GM12878 (cell line): Measurements from ENCODE around the gene MARF1. TPM values are rescaled to one million over a fixed set of nuclear protein-coding genes. Genes with fewer than 3 reads are reported as not detected.

Experiments used
- ATAC-seq: fragments of 200-7000 bp; cut with Tn5 transposase; 3 replicates; pipeline ENCODE4 v1.9.1; 2020; ENCODE audit warnings: mild to moderate bottlenecking, moderate library complexity
- BruUV-seq: library from RNA; stranded (reverse); fragments of 400-500 nt; replicated peaks from 2 replicates; lab custom pipeline; 2021; lab: Mats Ljungman, UMichigan
- CTCF ChIA-PET: fragments of 300-600 bp; sonication (Branson Sonifier 250); formaldehyde crosslinking; extraction: SDS; loops from one replicate; lab custom pipeline; 2021; ENCODE audit warnings: inconsistent platforms; lab: Yijun Ruan, JAX
- POLR2A ChIA-PET: fragments of 350-600 bp; formaldehyde crosslinking; extraction: SDS; loops from one replicate; lab custom pipeline; 2021; ENCODE audit warnings: inconsistent platforms; lab: Charles Lee
- RAD21 ChIA-PET: fragments of 300-600 bp; sonication (Branson Sonifier 250); formaldehyde crosslinking; loops from one replicate; lab custom pipeline; 2023; ENCODE audit warnings: antibody characterized with exemption; ENCODE audit not compliant: unreplicated experiment; lab: Charles Lee
- SMC1A ChIA-PET: fragments of 300-600 bp; sonication (Branson Sonifier 250); formaldehyde crosslinking; loops from one replicate; lab custom pipeline; 2023; ENCODE audit not compliant: unreplicated experiment, uncharacterized antibody; lab: Charles Lee
- DNase-seq: peaks from one replicate; pipeline ENCODE4 v3.0.0-alpha.2; 2011; ENCODE audit warnings: low read depth, low spot score
- FAIRE-seq: peaks from 3 replicates; lab custom pipeline; 2011; peaks lifted over from hg19 to GRCh38; lab: Jason Lieb, UNC
- H2AFZ ChIP-seq: 2 replicates; pipeline ENCODE4 v1.6.0; 2011; ENCODE audit warnings: low read depth, low read length, control low read depth; ENCODE audit not compliant: control insufficient read depth
- H3K27ac ChIP-seq: 2 replicates; pipeline ENCODE4 v1.5.1; 2011; ENCODE audit warnings: control low read depth; ENCODE audit not compliant: control insufficient read depth, insufficient read depth
- H3K27me3 ChIP-seq, 2 experiments: replicated peaks in 1 of 2; 2 replicates each; pipeline versions ENCODE4 v1.6.0 to v1.6.1; 2011; ENCODE audit warnings: low read length in 1 of 2; ENCODE audit not compliant: control insufficient read depth in 2 of 2, insufficient read depth in 2 of 2
- H3K36me3 ChIP-seq, 2 experiments: 2 replicates each; pipeline ENCODE4 v1.5.1; 2011; ENCODE audit warnings: low read length in 1 of 2; ENCODE audit not compliant: control insufficient read depth in 2 of 2, insufficient read depth in 2 of 2
- H3K4me1 ChIP-seq: 2 replicates; pipeline ENCODE4 v1.6.1; 2011; ENCODE audit warnings: mild to moderate bottlenecking, low read length, moderate library complexity, mixed read lengths; ENCODE audit not compliant: control insufficient read depth, insufficient read depth
- H3K4me2 ChIP-seq: 2 replicates; pipeline ENCODE4 v1.6.0; 2011; ENCODE audit warnings: control low read depth; ENCODE audit not compliant: control insufficient read depth, insufficient read depth
- H3K4me3 ChIP-seq: fragments of 200-600 bp; sonication (generic); 2 replicates; pipeline ENCODE4 v1.5.1; 2016
- H3K79me2 ChIP-seq: 2 replicates; pipeline ENCODE4 v1.6.0; 2011; ENCODE audit warnings: low read length; ENCODE audit not compliant: control insufficient read depth, insufficient read depth
- H3K9ac ChIP-seq: 2 replicates; pipeline ENCODE4 v1.8.0; 2011; ENCODE audit warnings: low read length, control low read depth, mixed read lengths; ENCODE audit not compliant: control insufficient read depth, insufficient read depth
- H3K9me3 ChIP-seq: replicated peaks from 3 replicates; pipeline ENCODE4 v1.5.1; 2011; ENCODE audit warnings: mild to moderate bottlenecking, low read length; ENCODE audit not compliant: control insufficient read depth, insufficient read depth
- H4K20me1 ChIP-seq: 2 replicates; pipeline ENCODE4 v1.6.0; 2011; ENCODE audit not compliant: control insufficient read depth, insufficient read depth
- TCF3 ChIP-seq: IDR thresholded peaks from 2 replicates; pipeline ENCODE4 v1.6.1; 2012; ENCODE audit warnings: low read depth, mild to moderate bottlenecking, low read length, borderline replicate concordance; ENCODE audit not compliant: insufficient read depth
- ZNF384 ChIP-seq: IDR thresholded peaks from 2 replicates; pipeline ENCODE4 v1.6.1; 2012; ENCODE audit warnings: low read depth, mild to moderate bottlenecking, low read length, improper control_type of control experiment, borderline replicate concordance
- WGBS: methylation state at CpG from one replicate; pipeline ENCODE4 v1.1.6; 2016; ENCODE audit warnings: low lambda C conversion rate; ENCODE audit not compliant: insufficient replicate concordance, insufficient coverage; ENCODE audit errors: missing lambda C conversion rate; 5-methylcytosine and 5-hydroxymethylcytosine counted together
- in situ Hi-C: fragments of 300-500 bp; cut with MboI; formaldehyde crosslinking; loops from 9 replicates; pipeline ENCODE4 v1.14.3; 2018; ENCODE audit warnings: mixed read lengths
- intact Hi-C: fragments of 100-400 bp; cut with micrococcal nuclease; formaldehyde crosslinking; loops from one replicate; pipeline ENCODE4 v1.14.2; 2022; ENCODE audit not compliant: unreplicated experiment
- polyA plus RNA-seq, 11 experiments: library from polyadenylated mRNA; depleted of rRNA in 4 of 11; unstranded in 6 of 11; stranded (reverse) in 5 of 11; fragments of >200 nt; fragmentation: Nextera tagmentation in 4 of 11; fragmentation: Illumina TruSeq in 1 of 11; extraction: Ambion mirVana in 4 of 11; extraction: Trizol in 1 of 11; gene quantifications; 1 replicate in 1 of 11; 2 replicates in 10 of 11; pipeline versions ENCODE4 v1.2.1 to v1.2.3, GENCODE V29; 2011 to 2016; ENCODE audit warnings: inconsistent platforms in 2 of 11, missing spikeins in 2 of 11, low read depth in 1 of 11
- total RNA-seq, 4 experiments: library from RNA; depleted of rRNA in 3 of 4; stranded (reverse); fragments of >200 nt in 3 of 4; fragmentation: Illumina TruSeq in 1 of 4; extraction: Trizol in 1 of 4; gene quantifications; 2 replicates each; pipeline versions ENCODE4 v1.2.1 to v1.2.3, GENCODE V29; 2013 to 2021
- TF ChIP-seq, protein P1 (sequence below): IDR thresholded peaks from 2 replicates; pipeline ENCODE4 v1.6.1; 2011; ENCODE audit warnings: borderline replicate concordance, low read depth, mild to moderate bottlenecking, moderate library complexity, low read length; ENCODE audit not compliant: insufficient read depth, poor library complexity, severe bottlenecking

The MARF1 gene
- total and polyA plus RNA-seq, 10 of the 15 experiments (the other 5 are each of a cell fraction or from before 2014, with no cell fraction given): 4.5 to 40.1 (median 14.0) TPM

- ChIA-PET CTCF (interaction anchor here (1.3 kb wide), 1 partner anchor 12 kb away, joined by 3 read pairs; no protein-coding TSS in a partner anchor), POLR2A (no interaction called here), RAD21 (no interaction called here), SMC1A (interaction anchor here (1.2 kb wide), 1 partner anchor 15 kb away, joined by 3 read pairs; no protein-coding TSS in a partner anchor)
- no peaks in the 10 kb centered on the region for H3K36me3 ChIP-seq
- H3K27ac ChIP-seq: no peak overlapping the region
- DNase-seq: no peak
- H4K20me1 ChIP-seq: no peaks in the 10 kb centered on the region
- 97% methylated on average over 2 of the region's 2 CpGs for WGBS
- no peak for ATAC-seq
- no peak overlapping the region for H3K9ac ChIP-seq
- intact Hi-C loops (no loop called here), in situ Hi-C loops (loop anchor here (25.0 kb wide), 1 partner anchor 754 kb away; no protein-coding TSS in a partner anchor)
- FAIRE-seq: no peak
- H3K27me3 ChIP-seq: no peaks in the 10 kb centered on the region
- H3K9me3 ChIP-seq: no peaks in the 10 kb centered on the region; the same call in 2 of the 3 replicates
- no peak overlapping the region for H3K4me2 ChIP-seq
- H2AFZ ChIP-seq: no peak overlapping the region
- no TSS peak for BruUV-seq
- no peaks in the 10 kb centered on the region for H3K4me1 ChIP-seq
- 0 out of 2 replicates have a peak, but pooled peaks have one; percentile 27 for TF ChIP-seq TCF3
- TF ChIP-seq, protein P1, sequence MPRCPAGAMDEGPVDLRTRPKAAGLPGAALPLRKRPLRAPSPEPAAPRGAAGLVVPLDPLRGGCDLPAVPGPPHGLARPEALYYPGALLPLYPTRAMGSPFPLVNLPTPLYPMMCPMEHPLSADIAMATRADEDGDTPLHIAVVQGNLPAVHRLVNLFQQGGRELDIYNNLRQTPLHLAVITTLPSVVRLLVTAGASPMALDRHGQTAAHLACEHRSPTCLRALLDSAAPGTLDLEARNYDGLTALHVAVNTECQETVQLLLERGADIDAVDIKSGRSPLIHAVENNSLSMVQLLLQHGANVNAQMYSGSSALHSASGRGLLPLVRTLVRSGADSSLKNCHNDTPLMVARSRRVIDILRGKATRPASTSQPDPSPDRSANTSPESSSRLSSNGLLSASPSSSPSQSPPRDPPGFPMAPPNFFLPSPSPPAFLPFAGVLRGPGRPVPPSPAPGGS: peak; percentile 53
- TF ChIP-seq ZNF384: no peak
- H3K4me3 ChIP-seq: no peak overlapping the region
- no peaks in the 10 kb centered on the region for H3K79me2 ChIP-seq
Measured at GRCh38 chr16:15566095-15566494, 76.9 kb downstream of the MARF1 start.
